LNCaP clone FGC (cell line): ENCODE results near the gene UBE2Q1.

ENCODE experiments used
- DNase-seq: peaks from one replicate; pipeline ENCODE4 v3.0.0-alpha.2; 2011; ENCODE audit warnings: low read depth
- H3K4me3 ChIP-seq: 2 replicates; pipeline ENCODE4 v1.5.1; 2011; ENCODE audit warnings: mild to moderate bottlenecking, low read depth, low read length, control low read depth
- TF ChIP-seq, protein P1 (sequence below): IDR thresholded peaks from 2 replicates; pipeline ENCODE4 v1.5.1; 2012; ENCODE audit warnings: mild to moderate bottlenecking; ENCODE audit not compliant: control insufficient read depth, insufficient read depth; ENCODE audit errors: extremely low read depth

Gene UBE2Q1

DNA sequence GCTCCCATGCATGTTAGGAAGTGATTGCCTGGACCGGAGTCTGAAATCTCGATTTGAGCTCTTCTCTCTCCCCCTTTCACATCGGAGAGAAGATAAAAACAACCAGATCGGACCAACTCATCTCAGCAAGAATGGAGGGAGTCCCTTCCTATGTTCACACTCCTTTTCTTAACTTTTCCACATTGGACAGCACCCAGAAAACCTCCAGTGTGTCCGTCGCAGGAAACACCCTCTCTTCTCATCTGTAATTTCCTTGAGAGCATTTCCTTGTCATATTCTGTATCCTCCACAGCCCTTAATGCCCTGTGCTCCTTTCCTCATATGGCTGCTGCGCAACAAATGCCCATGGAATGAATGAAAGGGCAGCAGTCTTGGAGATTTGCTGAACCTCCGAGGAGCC is 57.9 kb downstream of the UBE2Q1 start:
- DNase-seq: no peak
- H3K4me3 ChIP-seq: no peak overlapping the region
- TF ChIP-seq, protein P1, sequence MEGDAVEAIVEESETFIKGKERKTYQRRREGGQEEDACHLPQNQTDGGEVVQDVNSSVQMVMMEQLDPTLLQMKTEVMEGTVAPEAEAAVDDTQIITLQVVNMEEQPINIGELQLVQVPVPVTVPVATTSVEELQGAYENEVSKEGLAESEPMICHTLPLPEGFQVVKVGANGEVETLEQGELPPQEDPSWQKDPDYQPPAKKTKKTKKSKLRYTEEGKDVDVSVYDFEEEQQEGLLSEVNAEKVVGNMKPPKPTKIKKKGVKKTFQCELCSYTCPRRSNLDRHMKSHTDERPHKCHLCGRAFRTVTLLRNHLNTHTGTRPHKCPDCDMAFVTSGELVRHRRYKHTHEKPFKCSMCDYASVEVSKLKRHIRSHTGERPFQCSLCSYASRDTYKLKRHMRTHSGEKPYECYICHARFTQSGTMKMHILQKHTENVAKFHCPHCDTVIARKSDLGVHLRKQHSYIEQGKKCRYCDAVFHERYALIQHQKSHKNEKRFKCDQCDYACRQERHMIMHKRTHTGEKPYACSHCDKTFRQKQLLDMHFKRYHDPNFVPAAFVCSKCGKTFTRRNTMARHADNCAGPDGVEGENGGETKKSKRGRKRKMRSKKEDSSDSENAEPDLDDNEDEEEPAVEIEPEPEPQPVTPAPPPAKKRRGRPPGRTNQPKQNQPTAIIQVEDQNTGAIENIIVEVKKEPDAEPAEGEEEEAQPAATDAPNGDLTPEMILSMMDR: no peak

DNA sequence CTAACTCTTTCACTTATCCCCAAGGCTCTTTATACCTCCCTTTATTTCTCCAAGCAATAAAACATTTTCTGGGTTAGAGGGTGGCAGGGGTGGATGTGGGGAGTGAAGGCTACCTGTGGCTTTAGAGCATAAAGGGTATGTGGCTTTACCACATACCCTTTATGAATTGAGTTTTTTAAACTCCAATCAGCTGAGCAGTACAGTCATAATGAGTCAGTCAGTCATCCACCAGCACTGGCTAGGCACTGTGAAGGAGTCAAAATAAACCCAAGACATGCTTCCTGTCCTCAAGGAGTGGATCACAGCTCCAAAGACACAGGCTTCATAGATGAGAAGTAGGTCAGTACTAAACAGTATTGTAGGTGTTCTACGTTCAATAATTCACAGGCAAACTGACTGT is 59.0 kb downstream of the UBE2Q1 start:
- TF ChIP-seq, protein P1: no peak
- no peak overlapping the region for H3K4me3 ChIP-seq
- DNase-seq: no peak
